NOMO-1 (cell line): ENCODE measurements around the gene GGT1.
A peak's percentile ranks its signal among the peaks of the same experiment; 100 is the strongest.
"Not testable (repeated sequence)": the region's sequence is repeated elsewhere in the genome, so short reads cannot be mapped to it uniquely, and the experiment has no call there.

Experiments
- DNase-seq, 2 experiments: peaks; one replicate each; lab custom pipeline; 2025; ENCODE audit not compliant: unreplicated experiment in 2 of 2; lab: John Stamatoyannopoulos, UW

The GGT1 gene

GRCh38 chr22:24595863-24596262 is 7.1 kb upstream of the GGT1 start:
- DNase-seq = no peak

- DNase-seq = not testable (repeated sequence)
These were observed 5.9 kb upstream of the GGT1 start for GRCh38 chr22:24597076-24597475.

- no peak for DNase-seq
These were observed 3.5 kb upstream of the GGT1 start for GRCh38 chr22:24599514-24599913.

GRCh38 chr22:24599958-24600715 is 2.9 kb upstream of the GGT1 start:
- not testable (repeated sequence) for DNase-seq

- DNase-seq = peak; percentile 38 to 57
These were observed 1.5 kb upstream of the GGT1 start for GRCh38 chr22:24601217-24602104.

- DNase-seq = not testable (repeated sequence)
These were observed 766 bp upstream of the GGT1 start for GRCh38 chr22:24602105-24602749.

- DNase-seq = peak in 1 of 2 experiments; percentile 42
These were observed 1.0 kb downstream of the GGT1 start for GRCh38 chr22:24603770-24604629.

GRCh38 chr22:24606340-24606739 is 3.3 kb downstream of the GGT1 start:
- DNase-seq = not testable (repeated sequence)

- DNase-seq = peak; percentile 49 to 65
These were observed 4.5 kb downstream of the GGT1 start for GRCh38 chr22:24607429-24607983.

- DNase-seq = not testable (repeated sequence)
These were observed 5.3 kb downstream of the GGT1 start for GRCh38 chr22:24608327-24608726.

- DNase-seq = not testable (repeated sequence)
These were observed 6.9 kb downstream of the GGT1 start for GRCh38 chr22:24609888-24610287.

GRCh38 chr22:24614794-24615193 is 11.8 kb downstream of the GGT1 start:
- DNase-seq = not testable (repeated sequence)

GRCh38 chr22:24621244-24621643 is 18.3 kb downstream of the GGT1 start:
- DNase-seq = not testable (repeated sequence)

- not testable (repeated sequence) for DNase-seq
These were observed 19.6 kb downstream of the GGT1 start for GRCh38 chr22:24622596-24622995.

- not testable (repeated sequence) for DNase-seq
These were observed 24.9 kb downstream of the GGT1 start for GRCh38 chr22:24627911-24628310.

GRCh38 chr22:24629069-24629468 is 26.1 kb downstream of the GGT1 start:
- DNase-seq = not testable (repeated sequence)

- not testable (repeated sequence) for DNase-seq
These were observed 27.9 kb downstream of the GGT1 start for GRCh38 chr22:24630812-24631427.

GRCh38 chr22:24631430-24632122 is 28.6 kb downstream of the GGT1 start:
- DNase-seq = not testable (repeated sequence)

GRCh38 chr22:24632642-24633041 is 29.6 kb downstream of the GGT1 start:
- DNase-seq = not testable (repeated sequence)
